ENCODE results near the gene AATK. TPM values are rescaled to one million over a fixed set of nuclear protein-coding genes. Genes with fewer than 3 reads are reported as not detected.

Gene AATK
- total RNA-seq, 1 experiment from 2014 or later, result 0.46 TPM

GRCh38 chr17:81138083-81138482, 27.9 kb downstream of the AATK start:
- Histone ChIP-seq H4K20me1 (ENCODE audit: insufficient read depth) (no peaks in the 10 kb centered on the region), H3K27me3 (ENCODE audit: insufficient read depth, low read depth) (no peaks in the 10 kb centered on the region), H3K79me2 (ENCODE audit: low read depth) (no peaks in the 10 kb centered on the region), H3K9me2 (ENCODE audit: insufficient read depth) (no peaks in the 10 kb centered on the region), H3K4me3 (no peak overlapping the region), H3K9me3 (ENCODE audit: insufficient read depth, low read depth) (no peaks in the 10 kb centered on the region), H3K36me3 (ENCODE audit: low read depth) (no peaks in the 10 kb centered on the region), H3K4me1 (replicated peaks; ENCODE audit: insufficient read depth) (no peaks in the 10 kb centered on the region), H3F3A (ENCODE audit: insufficient read depth, low read depth) (0 out of 2 replicates have a peak, but pooled peaks cover 4% of the 10 kb centered on the region), H3K27ac (no peak overlapping the region), H3K4me2 (no peak overlapping the region), H2AFZ (no peak overlapping the region)
- no TSS peak for BruUV-seq (replicated peaks)
- intact Hi-C loops (cut with micrococcal nuclease; ENCODE audit: unreplicated experiment), result no loop called here
- DNase-seq, result no peak
- ChIA-PET POLR2A (ENCODE audit: unreplicated experiment) (no interaction called here), CTCF (no interaction called here)
- TF ChIP-seq EZH2 (IDR thresholded peaks at IDR 0.05; ENCODE audit: low read depth), result no peak
- TF ChIP-seq CTCF (conservative IDR thresholded peaks at IDR 0.05), result no peak

DNA sequence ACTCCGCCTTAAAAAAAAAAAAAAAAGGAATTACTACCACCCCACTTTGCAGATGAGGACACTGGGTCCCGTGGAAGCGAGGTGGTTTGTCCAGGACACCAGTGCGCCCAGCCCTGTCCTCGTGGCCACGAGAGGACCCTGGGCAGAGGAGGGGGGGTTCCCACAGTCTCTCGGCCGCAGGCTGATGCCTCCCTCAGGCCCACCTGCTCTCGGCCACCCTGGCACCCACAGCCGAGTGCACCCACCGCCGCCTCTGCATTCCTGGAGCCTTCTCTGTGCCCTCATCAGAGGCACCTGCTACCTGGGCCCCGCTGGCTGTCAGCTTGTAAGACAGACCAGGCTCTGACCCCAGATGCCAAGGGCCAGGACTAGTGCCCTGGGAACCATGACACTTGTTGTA, 28.8 kb downstream of the AATK start:
- TF ChIP-seq CTCF (conservative IDR thresholded peaks at IDR 0.05), result no peak
- no peak for TF ChIP-seq EZH2 (IDR thresholded peaks at IDR 0.05; ENCODE audit: low read depth)
- Histone ChIP-seq H3K4me1 (replicated peaks; ENCODE audit: insufficient read depth) (no peaks in the 10 kb centered on the region), H3K9me2 (ENCODE audit: insufficient read depth) (no peaks in the 10 kb centered on the region), H3F3A (ENCODE audit: insufficient read depth, low read depth) (0 out of 2 replicates have a peak, but pooled peaks cover 4% of the 10 kb centered on the region), H3K4me3 (no peak overlapping the region), H3K79me2 (ENCODE audit: low read depth) (no peaks in the 10 kb centered on the region), H3K9me3 (ENCODE audit: insufficient read depth, low read depth) (no peaks in the 10 kb centered on the region), H3K27ac (no peak overlapping the region), H3K27me3 (ENCODE audit: insufficient read depth, low read depth) (no peaks in the 10 kb centered on the region), H3K36me3 (ENCODE audit: low read depth) (no peaks in the 10 kb centered on the region), H3K4me2 (no peak overlapping the region), H4K20me1 (ENCODE audit: insufficient read depth) (no peaks in the 10 kb centered on the region), H2AFZ (no peak overlapping the region)
- ChIA-PET CTCF (no interaction called here), POLR2A (ENCODE audit: unreplicated experiment) (no interaction called here)
- no peak for DNase-seq
- intact Hi-C loops (cut with micrococcal nuclease; ENCODE audit: unreplicated experiment), result no loop called here
- BruUV-seq (replicated peaks), result no TSS peak

DNA sequence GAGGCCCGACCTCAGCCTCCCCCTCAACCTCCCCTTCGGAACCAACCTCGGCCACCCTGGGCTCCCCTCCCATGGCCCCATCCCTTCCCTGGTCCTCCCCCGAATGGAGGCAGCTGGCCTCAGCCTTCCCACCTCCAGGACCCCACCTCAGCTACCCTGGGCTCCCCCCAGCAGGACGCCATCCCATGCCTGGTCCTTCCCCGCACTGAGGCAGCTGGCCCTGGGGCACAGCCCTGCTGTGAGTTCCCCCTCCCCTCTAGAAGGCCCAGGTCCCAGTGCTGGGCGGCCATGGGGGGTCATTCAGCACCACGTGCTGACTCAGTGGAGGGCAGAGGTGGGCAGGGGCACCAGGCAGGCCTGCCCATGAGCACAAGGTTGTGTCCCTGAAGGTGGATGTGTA, 29.7 kb downstream of the AATK start:
- ChIA-PET POLR2A (ENCODE audit: unreplicated experiment) (no interaction called here), CTCF (no interaction called here)
- Histone ChIP-seq H4K20me1 (ENCODE audit: insufficient read depth) (no peaks in the 10 kb centered on the region), H3F3A (ENCODE audit: insufficient read depth, low read depth) (0 out of 2 replicates have a peak, but pooled peaks cover 4% of the 10 kb centered on the region), H3K9me2 (ENCODE audit: insufficient read depth) (no peaks in the 10 kb centered on the region), H3K4me1 (replicated peaks; ENCODE audit: insufficient read depth) (no peaks in the 10 kb centered on the region), H3K36me3 (ENCODE audit: low read depth) (no peaks in the 10 kb centered on the region), H3K4me3 (no peak overlapping the region), H3K27ac (no peak overlapping the region), H3K79me2 (ENCODE audit: low read depth) (no peaks in the 10 kb centered on the region), H3K27me3 (ENCODE audit: insufficient read depth, low read depth) (no peaks in the 10 kb centered on the region), H3K9me3 (ENCODE audit: insufficient read depth, low read depth) (no peaks in the 10 kb centered on the region), H2AFZ (no peak overlapping the region), H3K4me2 (no peak overlapping the region)
- no TSS peak for BruUV-seq (replicated peaks)
- no peak for DNase-seq
- TF ChIP-seq EZH2 (IDR thresholded peaks at IDR 0.05; ENCODE audit: low read depth) (no peak), CTCF (conservative IDR thresholded peaks at IDR 0.05) (no peak)
- intact Hi-C loops (cut with micrococcal nuclease; ENCODE audit: unreplicated experiment), result no loop called here
